Central memory CD4-positive, alpha-beta T cell (primary cell): ENCODE data around the gene SYNJ1.
"Not testable (repeated sequence)": the region's sequence is repeated elsewhere in the genome, so short reads cannot be mapped to it uniquely, and the experiment has no call there.

ENCODE experiments used
- DNase-seq: peaks from one replicate; pipeline ENCODE4 v3.0.0; 2022

The SYNJ1 gene

DNA sequence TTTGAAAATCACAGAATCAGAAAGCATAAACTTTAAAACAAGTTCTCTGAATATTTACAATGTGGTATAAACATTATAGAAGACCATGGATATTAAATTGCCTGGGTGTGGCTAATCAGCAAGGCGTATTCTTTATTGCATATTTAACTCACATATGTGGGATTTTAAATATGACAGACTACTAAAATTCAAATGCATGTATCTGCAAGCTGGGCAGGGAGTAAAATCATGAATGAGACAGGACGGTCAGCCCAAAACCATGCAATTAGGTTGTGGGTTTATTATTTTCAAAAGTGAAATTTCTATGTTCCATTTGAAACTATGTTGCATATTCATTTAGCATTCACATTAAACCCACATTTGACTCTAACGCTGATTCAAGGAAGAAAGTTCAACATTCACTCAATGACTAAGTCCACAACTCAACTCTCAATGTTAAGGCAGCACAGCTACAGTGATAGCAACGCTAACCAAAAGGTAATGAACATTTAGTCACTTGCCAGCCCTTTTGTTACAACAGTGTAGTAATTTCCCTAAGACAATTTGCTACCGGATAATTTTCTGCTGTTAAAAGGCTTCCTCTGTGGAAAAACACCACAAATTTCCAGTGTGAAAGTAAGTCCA lies 6.3 kb upstream of the SYNJ1 start:
- DNase-seq = no peak

DNA sequence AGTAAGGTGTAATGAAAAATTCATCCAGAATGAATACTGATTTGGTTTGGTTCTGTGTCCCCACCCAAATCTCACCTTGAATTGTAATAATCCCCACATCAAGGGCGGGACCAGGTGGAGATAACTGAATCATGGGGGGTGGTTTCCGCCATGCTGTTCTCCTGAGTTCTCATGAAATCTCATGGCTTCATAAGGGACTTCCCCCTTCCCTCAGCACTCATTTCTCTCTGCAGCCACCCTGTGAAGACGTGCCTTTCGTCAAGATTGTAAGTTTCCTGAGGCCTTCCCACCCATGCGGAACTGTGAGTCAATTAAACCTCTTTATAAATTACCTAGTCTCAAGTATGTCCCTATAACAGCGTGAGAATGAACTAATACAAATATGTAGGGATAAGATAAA lies 5.5 kb upstream of the SYNJ1 start:
- no peak for DNase-seq

DNA sequence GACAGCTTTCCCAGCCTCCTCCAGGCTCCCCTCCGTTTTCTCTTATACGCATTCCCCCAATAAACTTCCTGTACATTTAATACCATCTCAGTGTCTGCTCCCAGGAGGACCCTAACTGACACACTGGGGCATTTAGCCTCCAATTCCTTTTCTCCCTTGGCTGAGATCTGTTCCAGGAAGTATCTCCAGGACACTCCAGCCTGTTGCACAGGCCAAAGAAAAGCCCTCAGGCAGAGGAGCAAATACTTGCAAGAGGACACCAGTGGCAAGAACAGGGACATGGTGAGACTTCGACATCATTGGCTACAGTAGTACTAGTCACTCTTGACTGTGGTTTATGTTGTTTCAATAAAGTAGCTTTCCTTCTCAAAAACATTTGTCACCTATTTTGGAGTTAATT lies 4.7 kb upstream of the SYNJ1 start:
- DNase-seq = no peak

DNA sequence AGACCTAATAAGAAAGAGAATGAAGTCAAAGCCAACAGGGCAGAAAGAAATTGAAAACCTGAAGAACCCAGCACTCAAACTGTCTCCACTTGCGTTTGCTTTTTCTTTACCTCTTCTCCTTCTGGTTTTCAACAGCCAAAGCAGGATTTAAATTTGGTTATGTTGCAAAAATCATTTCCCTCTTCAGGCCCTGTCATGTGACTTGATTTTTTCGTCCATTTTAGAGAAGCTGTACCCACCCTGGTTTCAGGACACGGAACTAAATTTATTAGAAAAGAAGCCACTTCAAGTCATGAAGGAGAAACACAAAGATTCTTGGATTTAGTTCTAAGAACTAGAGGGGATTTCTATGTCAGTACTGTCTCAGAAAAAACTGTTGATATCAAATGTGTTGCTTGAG lies 1.0 kb upstream of the SYNJ1 start:
- DNase-seq = no peak

DNA sequence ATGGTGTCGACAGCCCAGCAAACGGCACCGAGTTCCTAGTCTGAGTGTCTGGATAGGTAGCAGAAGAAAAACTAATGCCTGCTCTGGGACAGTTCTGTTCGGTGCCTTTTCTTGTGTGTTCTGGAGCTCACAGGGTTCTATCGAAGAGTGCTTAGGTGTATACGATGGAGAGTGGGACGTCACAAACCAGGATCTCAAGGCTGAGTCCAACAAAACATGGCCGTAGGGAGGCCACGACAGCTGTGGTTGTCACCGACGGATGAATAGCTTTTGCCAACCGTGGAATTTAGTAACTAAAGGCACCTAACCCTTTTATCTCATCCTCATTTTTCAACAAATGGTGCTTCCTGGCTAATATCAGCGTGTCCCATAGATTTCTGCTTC lies 635 bp upstream of the SYNJ1 start:
- DNase-seq = no peak

DNA sequence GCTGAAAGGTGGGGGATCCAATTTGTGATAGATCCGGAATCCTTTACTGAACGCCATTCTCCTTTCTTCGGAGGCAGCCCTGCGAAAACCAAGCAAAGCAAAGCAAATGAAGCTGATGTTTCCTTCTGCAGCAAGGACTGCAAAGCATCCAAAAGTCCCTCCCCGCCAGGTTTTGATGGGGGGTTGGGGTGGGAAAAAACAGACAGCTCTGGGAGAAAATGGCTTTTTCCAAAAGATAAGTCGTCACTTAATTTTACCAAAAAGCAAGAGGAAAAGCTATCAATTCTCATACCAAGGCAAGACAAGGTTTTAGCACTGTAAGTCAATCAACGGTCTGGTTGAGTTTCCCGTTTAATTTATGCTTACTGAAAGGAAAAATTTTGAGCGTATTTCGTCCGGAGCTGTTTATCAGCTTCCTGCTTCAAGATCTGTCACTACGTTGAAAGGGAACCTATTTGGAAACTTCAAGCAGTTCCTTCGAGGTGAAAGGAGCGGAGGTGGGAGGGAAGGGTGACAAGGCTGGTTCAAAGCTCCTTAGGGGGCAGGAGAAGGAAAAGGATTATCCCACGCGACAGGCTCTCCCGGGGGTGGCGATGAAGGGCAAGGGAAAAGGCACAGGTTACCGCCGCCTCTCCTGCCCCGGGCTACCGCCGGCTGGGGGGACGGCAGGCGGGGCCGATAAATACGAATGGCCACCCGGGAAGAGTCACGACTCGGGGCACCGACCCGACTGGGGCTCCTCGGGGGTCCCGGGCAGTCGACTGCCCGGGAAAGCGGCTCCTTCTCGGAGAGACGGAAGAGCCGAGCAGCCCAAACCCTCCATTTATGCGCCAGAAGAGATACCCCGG lies 750 bp downstream of the SYNJ1 start:
- DNase-seq = peak; percentile 13

DNA sequence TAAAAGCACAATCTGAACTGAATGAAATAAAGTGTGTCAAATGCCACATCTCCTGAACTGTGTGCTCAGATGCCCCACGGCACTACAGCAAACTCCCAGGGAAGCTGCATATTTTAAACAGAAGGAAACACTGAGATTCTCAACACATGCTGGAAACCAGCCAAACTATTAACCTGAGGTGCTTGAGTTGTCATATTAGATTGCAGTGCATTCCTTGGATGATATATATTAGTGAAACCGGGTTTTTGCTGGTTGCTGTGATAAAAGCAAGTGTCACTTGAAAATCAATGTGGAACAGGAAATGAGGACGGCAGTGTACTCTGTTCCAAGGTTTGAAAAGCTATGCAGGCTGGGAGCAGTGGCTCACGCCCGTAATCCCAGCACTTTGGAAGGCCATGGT lies 8.7 kb downstream of the SYNJ1 start:
- DNase-seq = no peak

DNA sequence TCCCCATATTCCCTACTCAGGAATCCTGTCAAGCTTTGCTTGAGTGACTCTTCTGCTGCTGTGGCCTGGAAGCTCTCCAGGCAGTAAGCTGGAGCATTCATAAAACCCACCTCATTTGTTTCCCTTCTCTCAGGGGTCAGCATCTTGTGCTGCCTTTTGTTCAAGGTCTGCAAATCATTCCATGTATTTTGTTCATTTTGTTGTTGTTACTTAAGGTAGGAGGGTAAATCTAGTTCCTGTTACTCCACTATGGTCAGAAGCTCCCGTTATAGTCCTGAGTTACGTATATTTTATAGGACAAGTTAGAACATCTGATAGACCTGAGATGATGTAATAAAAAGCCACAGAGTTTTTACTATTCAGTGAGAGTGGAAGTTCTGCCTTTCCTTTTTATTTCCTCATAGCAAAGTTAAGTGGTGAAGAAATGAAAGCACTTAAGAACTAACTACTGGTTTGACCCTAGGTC lies 9.9 kb downstream of the SYNJ1 start:
- DNase-seq = no peak

DNA sequence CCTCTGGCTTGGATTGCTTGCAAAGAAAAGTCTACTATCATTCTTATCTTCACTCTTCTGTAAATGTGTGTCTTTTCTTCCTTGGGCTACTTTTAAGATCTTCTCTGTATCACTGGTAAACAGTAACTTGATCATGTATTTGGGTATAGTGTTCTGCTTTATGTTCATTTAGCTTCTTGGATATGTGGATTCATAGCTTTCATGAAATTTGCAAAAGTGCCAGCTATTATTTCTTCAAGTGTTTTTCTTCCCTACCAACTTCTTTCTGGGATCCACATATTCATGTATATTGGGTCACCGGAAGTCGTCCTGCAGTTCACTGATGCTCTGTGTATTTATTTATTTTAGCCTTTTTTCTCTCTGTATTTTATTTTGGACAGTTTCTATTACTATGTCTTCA lies 11.3 kb downstream of the SYNJ1 start:
- no peak for DNase-seq

DNA sequence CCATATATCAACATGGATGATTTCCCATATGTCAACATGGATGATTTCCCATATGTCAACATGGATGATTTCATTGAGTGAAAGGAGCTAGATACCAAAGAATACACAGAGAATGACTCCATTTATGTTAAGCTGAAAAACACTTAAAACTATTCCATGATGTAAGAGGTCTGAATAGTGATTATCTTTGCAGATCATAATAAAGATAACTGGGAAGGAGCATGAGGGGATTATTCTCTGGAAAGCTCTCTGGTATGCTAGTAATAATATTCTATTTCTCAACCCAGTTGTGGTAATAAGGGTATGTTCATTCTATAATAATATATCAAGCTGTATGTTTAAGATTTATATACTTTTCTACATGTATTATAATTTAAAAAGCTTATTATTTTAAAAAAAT lies 14.1 kb downstream of the SYNJ1 start:
- DNase-seq = no peak

DNA sequence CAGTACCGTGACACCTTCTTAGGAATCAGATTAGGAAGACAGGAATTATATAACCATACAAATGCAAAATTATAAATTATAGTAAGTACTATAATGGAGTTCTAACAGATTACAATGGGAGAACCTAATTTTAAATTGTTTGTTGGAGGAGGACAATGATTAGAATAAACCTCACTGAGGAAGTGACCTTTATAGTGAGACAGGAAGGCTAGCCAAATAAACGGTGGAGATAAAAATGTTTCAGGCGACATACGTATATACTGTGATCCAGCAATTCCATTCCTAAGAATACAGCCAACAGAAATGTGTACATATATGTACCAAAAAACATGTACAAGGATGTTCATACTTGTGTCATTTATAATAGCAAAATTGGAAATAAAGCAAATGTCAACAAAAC lies 15.2 kb downstream of the SYNJ1 start:
- DNase-seq = no peak

DNA sequence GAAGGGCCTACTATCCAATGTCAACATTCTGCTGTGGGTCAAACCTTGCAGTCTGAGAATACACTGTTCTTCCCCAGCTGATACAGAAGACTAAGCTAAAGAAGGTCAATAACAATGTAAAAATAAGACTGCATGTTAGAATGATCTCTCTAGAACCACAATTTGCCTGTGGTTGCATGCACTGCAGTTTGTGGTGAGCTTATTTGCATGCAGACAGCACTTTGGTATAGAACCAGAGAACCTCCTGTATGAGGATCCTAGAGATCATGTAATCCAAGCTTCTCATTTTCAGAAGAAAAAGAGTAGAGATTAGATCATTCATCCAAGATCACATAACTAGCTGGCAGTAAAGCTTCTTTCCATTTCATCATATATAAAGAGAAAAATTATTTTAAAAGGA lies 15.8 kb downstream of the SYNJ1 start:
- DNase-seq = no peak

DNA sequence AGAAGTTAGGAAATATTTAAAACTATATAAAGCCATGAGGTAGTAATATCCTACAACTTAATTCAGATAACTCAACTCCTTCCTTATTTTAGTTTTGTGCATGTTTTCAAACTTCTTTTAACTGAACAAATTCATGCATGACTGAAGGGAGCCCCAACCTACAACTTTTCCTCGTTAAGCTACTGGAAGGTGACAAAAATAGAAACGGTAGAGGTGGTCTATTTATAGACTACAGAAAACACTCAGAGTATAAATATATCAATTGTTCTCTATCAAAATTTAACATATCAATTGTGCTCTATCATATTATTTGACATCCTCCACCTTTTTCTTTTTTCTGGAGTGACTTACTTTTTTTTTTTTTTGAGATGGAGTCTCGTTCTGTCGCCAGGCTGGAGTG lies 16.8 kb downstream of the SYNJ1 start:
- no peak for DNase-seq

DNA sequence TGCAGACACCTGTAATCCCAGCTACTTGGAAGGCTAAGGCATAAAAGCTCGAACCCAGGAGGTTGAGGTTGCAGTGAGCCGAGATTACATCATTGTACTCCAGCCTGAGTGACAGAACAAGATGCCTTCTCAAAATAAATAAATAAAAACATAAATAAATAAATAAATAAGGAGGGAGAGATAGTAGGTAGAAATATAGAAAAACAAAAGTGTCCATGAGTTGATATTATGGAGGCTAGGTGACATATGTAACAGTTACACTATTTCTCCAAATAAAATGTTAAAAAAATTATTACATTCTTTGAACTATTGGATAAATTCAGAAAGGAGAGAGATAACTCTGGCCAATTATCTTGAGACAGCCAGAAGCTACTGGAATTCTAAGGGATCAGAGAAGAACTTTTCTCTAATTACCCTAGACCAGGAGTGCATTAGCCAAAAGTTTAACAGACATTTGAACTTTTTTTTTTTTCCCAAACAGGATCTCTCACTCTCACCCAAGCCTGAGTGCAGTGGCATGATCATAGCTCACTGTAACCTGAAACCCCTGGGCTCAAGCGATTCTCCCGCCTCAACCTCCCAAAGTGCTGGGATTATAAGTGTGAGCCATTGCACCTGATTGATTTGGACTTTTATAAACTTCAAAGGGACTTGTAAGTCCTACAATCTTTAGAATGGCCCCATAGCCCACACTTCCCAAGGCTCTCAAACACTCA lies 17.6 kb downstream of the SYNJ1 start:
- DNase-seq = no peak

DNA sequence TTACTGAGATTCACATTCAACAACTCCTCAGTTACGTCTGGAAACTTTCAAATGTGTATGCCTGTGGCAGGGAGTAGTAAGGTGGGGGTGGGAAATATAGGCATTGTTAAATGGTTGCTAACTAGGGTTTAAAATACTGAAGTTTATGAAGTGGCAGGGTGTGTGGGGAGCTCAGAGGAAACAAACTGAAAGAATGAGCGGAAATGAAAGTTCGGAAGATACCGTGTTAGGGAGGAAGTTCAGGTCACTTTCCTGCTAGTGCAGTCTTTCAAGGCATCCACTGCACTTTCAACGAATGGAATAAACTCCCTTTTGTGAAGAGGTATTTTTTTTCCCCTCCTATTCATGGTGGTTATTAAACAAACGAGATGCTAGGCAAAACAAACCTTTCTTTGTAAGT lies 19.7 kb downstream of the SYNJ1 start:
- DNase-seq = no peak

DNA sequence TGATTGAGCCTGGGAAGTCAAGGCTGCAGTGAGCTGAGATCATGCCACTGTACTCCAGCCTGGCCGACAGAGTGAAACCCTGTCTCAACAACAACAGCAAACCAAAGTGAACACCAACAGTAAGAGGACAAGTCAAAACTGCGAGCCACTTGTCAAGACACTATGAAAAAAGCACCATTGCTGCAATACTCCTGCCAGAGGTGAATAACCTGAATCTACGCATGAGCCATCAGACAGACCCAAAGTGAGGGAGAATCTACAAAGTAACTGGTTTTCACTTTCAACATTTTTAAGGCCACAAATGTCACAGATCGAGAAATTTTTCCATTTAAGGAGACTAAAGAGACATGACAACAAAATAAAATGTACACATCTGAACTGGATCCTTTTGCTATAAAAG lies 21.9 kb downstream of the SYNJ1 start:
- no peak for DNase-seq

DNA sequence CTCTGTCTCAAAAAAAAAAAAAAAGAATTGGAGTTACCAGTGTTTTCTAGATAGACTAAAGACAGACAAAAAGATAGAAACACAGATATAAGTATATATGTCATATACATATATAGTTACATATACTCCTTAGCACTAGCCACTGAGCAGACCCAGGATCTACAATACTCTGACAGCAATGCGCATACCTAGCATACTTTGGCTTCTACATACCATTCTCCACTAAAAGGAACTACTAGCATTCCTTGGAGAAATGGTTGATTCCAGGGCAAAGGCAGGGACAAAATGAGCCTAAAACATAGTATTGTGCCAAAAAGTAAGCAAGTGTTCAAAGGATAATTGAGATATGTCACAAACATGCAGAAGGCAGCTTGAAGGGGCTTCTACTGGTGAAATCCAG lies 22.7 kb downstream of the SYNJ1 start:
- no peak for DNase-seq

DNA sequence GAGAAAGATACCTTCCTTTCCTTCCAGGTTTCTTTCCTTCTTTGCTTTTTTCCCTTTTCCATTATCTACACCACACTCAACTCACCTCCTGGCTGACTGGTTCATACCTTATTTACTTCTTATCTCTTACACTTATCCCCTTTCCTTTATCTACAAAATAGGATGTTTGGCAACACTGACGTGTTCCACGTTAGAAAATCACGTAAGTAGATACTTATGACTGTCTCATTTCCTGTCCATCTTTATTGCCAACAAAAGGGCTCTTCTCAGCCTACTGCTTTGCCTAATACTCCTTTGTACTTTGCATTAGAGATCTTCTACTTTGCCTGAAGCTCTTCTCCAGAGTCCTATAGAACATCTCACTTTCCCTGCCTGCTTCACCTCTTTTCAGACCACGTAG lies 25.1 kb downstream of the SYNJ1 start:
- DNase-seq = no peak

DNA sequence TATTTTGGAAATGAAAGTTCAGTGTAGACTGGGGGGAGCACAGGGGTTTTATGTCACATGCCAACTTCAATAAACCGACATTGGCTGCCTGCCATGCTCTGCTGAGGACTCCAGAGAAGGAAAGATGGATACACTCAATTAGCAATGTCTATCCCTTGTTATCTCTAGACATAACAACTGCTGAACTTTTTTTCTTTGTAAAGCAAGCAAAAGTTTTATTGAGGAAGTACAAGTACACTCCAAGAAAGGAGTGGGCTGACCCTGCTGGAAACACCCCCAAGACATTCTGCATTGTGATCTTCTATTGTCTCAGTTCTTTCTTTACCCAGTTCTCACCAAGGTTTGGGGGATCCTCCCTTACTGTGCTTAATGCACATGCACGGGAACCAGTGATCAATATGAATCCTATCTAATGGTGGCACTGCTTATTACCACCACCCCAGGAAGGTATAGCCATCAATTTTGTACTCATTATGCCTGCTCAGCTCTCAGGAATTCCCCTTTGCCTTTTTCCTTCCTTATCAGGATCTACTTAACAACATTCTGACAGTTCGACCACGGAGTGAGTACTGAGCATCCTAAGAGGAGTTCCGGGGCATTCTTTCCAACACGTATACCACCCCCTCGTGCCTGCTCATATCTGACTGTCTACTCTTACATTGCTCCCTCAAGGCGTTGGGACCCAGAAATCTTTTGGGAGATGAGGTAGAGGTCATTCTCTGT lies 28.7 kb downstream of the SYNJ1 start:
- DNase-seq = no peak

DNA sequence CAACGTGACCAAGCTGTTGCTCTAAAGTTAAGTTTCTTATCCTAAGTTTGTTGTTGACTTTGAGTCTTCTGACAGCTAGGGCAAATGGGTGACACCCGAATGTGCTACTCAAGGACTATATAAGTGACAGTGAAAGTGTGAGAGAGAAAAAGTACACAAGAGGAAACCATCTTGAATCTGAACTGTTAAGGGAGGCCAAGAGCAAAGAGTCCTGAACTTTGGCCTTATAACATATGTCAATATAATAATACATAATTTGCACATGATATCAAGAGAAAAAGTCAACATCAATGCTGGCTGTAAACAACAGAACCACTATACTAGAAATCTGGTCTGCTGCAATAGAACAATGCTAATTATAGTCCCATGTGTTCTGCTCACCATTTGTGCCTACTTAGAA lies 29.5 kb downstream of the SYNJ1 start:
- DNase-seq = no peak

DNA sequence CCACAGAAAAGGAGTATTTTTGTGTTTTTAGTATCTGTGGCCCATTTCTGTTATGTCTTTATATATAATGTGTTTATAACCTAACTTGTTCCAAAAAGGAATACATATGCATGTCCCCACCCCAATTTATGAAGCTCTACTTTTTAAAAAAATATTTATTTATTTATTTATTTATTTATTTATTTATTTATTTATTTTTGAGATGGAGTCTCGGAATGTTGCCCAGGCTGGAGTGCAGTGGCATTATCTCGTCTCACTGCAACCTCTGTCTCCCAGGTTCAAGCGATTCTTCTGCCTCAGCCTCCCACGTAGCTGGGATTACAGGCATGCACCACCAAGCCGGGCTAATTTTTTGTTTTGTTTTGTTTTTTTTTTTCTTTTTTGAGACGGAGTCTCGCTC lies 32.3 kb downstream of the SYNJ1 start:
- DNase-seq = not testable (repeated sequence)

DNA sequence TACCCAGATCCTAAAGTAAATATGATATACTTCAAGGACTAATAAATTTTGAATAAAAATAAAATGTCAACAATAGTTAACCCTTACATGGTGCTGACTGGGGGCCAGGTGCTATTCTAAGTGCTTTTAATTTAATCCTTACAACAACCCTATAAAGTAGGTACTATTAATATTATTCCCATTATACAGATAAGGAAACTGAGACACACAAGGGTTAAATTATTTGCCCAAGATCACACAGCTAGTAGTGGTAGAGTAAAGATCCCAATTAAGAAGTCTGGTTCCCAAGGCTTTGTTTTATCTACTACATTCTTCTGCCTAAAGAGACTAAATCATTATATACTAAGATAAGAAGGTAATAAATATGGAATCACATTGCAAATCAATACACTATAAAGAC lies 34.2 kb downstream of the SYNJ1 start:
- no peak for DNase-seq

DNA sequence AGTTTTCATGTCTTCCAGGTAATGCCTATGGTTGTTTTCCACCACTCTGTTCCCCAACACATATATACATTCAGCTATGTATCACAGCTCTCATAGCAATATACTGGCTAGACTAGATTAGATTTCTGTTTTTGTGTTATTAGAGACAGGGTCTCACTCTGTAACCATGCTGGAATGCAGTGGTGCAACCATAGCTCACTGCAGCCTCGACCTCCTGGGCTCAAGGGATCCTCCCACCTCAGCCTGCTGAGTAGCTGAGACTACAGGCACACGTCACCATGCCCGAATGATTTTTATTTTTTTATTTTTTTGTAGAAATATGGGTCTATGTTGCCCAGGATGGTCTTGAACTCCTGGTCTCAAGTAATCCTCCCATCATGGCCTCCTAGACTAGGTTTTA lies 37.7 kb downstream of the SYNJ1 start:
- DNase-seq = no peak
